HCT116 (cell line): Measurements from ENCODE around the gene MAGIX. TPM values are rescaled to one million over a fixed set of nuclear protein-coding genes. Genes with fewer than 3 reads are reported as not detected.

ENCODE experiments used
- ATAC-seq: fragments of 200-7000 bp; cut with Tn5 transposase; 2 replicates; pipeline ENCODE4 v1.9.1; 2020; ENCODE audit warnings: mild to moderate bottlenecking, moderate library complexity
- BruUV-seq: library from RNA; stranded (reverse); fragments of 400-500 nt; replicated peaks from 2 replicates; lab custom pipeline; 2021; lab: Mats Ljungman, UMichigan
- CTCF ChIA-PET: fragments of 300-600 bp; sonication (Branson Sonifier 250); formaldehyde crosslinking; loops from one replicate; lab custom pipeline; 2021; ENCODE audit warnings: antibody characterized with exemption; lab: Charles Lee
- POLR2A ChIA-PET: fragments of 300-600, 350-600 bp; sonication (Branson Sonifier 250); formaldehyde crosslinking; loops from one replicate; lab custom pipeline; 2021; ENCODE audit warnings: antibody characterized with exemption; lab: Charles Lee
- RAD21 ChIA-PET, 2 experiments: fragments of 300-600 bp; sonication (Branson Sonifier 250); formaldehyde crosslinking; loops; one replicate each; lab custom pipeline; 2023; ENCODE audit warnings: low total read pairs in 2 of 2; ENCODE audit not compliant: uncharacterized antibody in 2 of 2, unreplicated experiment in 2 of 2, low non-redundant PET in 1 of 2; lab: Charles Lee
- DNase-seq: peaks from one replicate; pipeline ENCODE4 v3.0.0-alpha.2; 2010; ENCODE audit warnings: low read depth, low spot score
- H2AFZ ChIP-seq: fragments of 200-600 bp; shearing (Covaris generic), sonication (generic); 2 replicates; pipeline ENCODE4 v1.6.1; 2017; ENCODE audit warnings: low read depth, mixed run types, mixed read lengths, antibody characterized with exemption, low read length; ENCODE audit not compliant: poor library complexity, severe bottlenecking
- H3K27ac ChIP-seq: 2 replicates; pipeline ENCODE4 v1.5.1; 2012; ENCODE audit warnings: low read depth, low read length
- H3K27me3 ChIP-seq: fragments of 200-600 bp; sonication (generic); 2 replicates; pipeline ENCODE4 v1.6.1; 2016; ENCODE audit warnings: mixed run types, low read length, mixed read lengths; ENCODE audit not compliant: insufficient read depth
- H3K36me3 ChIP-seq, 2 experiments: fragments of 200-500 bp in 1 of 2; fragments of 200-600 bp in 1 of 2; sonication (Bioruptor generic) in 1 of 2; sonication (generic) in 1 of 2; 2 replicates each; pipeline versions ENCODE4 v1.5.1 to v1.6.1; 2014 to 2016; ENCODE audit warnings: low read length in 2 of 2, inconsistent platforms in 1 of 2, mixed read lengths in 1 of 2, mixed run types in 1 of 2; ENCODE audit not compliant: insufficient read depth in 2 of 2, control insufficient read depth in 1 of 2
- H3K4me1 ChIP-seq, 2 experiments: fragments of 200-600 bp in 1 of 2; sonication (generic) in 1 of 2; 2 replicates each; pipeline versions ENCODE4 v1.5.1 to v1.6.1; 2012 to 2017; ENCODE audit warnings: low read length in 2 of 2, inconsistent platforms in 1 of 2, mild to moderate bottlenecking in 1 of 2, mixed read lengths in 1 of 2, mixed run types in 1 of 2, moderate library complexity in 1 of 2; ENCODE audit not compliant: insufficient read depth in 2 of 2, control insufficient read depth in 1 of 2
- H3K4me2 ChIP-seq: fragments of 200-600 bp; sonication (generic); 2 replicates; pipeline ENCODE4 v1.6.1; 2017; ENCODE audit warnings: mixed run types, low read length, mixed read lengths
- H3K4me3 ChIP-seq, 2 experiments: fragments of 200-600 bp in 1 of 2; sonication (generic) in 1 of 2; replicated peaks in 1 of 2; 2 replicates each; pipeline ENCODE4 v1.5.1; 2011 to 2016; ENCODE audit warnings: low read length in 2 of 2, control low read depth in 1 of 2, low read depth in 1 of 2, mild to moderate bottlenecking in 1 of 2, mixed read lengths in 1 of 2, mixed run types in 1 of 2
- H3K79me2 ChIP-seq: fragments of 200-600 bp; sonication (generic); 2 replicates; pipeline ENCODE4 v1.6.1; 2017; ENCODE audit warnings: mild to moderate bottlenecking, mixed run types, low read length, moderate library complexity, mixed read lengths; ENCODE audit not compliant: insufficient read depth
- H3K9ac ChIP-seq: fragments of 200-600 bp; sonication (generic); 2 replicates; pipeline ENCODE4 v1.6.1; 2016; ENCODE audit warnings: low read length, mixed read lengths
- H3K9me2 ChIP-seq: fragments of 200-600 bp; sonication (generic), shearing (Covaris generic); 2 replicates; pipeline ENCODE4 v1.6.1; 2017; ENCODE audit warnings: mixed run types, mild to moderate bottlenecking, moderate library complexity; ENCODE audit not compliant: insufficient read depth
- H3K9me3 ChIP-seq, 2 experiments: fragments of 200-500 bp in 1 of 2; fragments of 200-600 bp in 1 of 2; sonication (Bioruptor generic) in 1 of 2; sonication (generic) in 1 of 2; 2 replicates each; pipeline ENCODE4 v1.6.1; 2014 to 2017; ENCODE audit warnings: low read length in 2 of 2, mixed read lengths in 2 of 2, inconsistent platforms in 1 of 2, low read depth in 1 of 2, mild to moderate bottlenecking in 1 of 2, mixed run types in 1 of 2, moderate library complexity in 1 of 2; ENCODE audit not compliant: control insufficient read depth in 1 of 2, insufficient read depth in 1 of 2
- H4K20me1 ChIP-seq: fragments of 200-600 bp; sonication (generic), shearing (Covaris generic); 2 replicates; pipeline ENCODE4 v1.6.1; 2017; ENCODE audit warnings: mixed run types, mild to moderate bottlenecking, moderate library complexity; ENCODE audit not compliant: insufficient read depth
- CBX3 ChIP-seq: IDR thresholded peaks from 2 replicates; pipeline ENCODE4 v1.6.1; 2012; ENCODE audit warnings: low read depth
- CEBPB ChIP-seq: IDR thresholded peaks from 2 replicates; pipeline ENCODE4 v1.6.1; 2012; ENCODE audit warnings: low read depth
- EGR1 ChIP-seq: IDR thresholded peaks from 2 replicates; pipeline ENCODE4 v1.6.1; 2012; ENCODE audit warnings: low read depth
- ELF1 ChIP-seq: IDR thresholded peaks from 2 replicates; pipeline ENCODE4 v1.6.1; 2012; ENCODE audit warnings: low read depth, borderline replicate concordance
- EZH2 ChIP-seq: fragments of 200-600 bp; sonication (generic); IDR thresholded peaks from 2 replicates; pipeline ENCODE4 v1.6.1; 2017; ENCODE audit warnings: antibody characterized with exemption, mixed run types
- EZH2phosphoT487 ChIP-seq: fragments of 200-600 bp; IDR thresholded peaks from 2 replicates; pipeline ENCODE4 v1.6.1; 2018; ENCODE audit warnings: antibody characterized with exemption, borderline replicate concordance
- JUND ChIP-seq: IDR thresholded peaks from 2 replicates; pipeline ENCODE4 v1.6.1; 2012
- POLR2A ChIP-seq: IDR thresholded peaks from 2 replicates; pipeline ENCODE4 v1.7.0; 2011; ENCODE audit warnings: borderline replicate concordance; ENCODE audit not compliant: insufficient read depth, insufficient read length; ENCODE audit errors: extremely low read depth
- POLR2AphosphoS5 ChIP-seq: IDR thresholded peaks from 2 replicates; pipeline ENCODE4 v1.6.1; 2011; ENCODE audit warnings: mild to moderate bottlenecking, low read depth, low read length, moderate library complexity
- RAD21 ChIP-seq: IDR thresholded peaks from 2 replicates; pipeline ENCODE4 v1.6.1; 2012; ENCODE audit warnings: low read depth, mild to moderate bottlenecking
- SIN3A ChIP-seq: IDR thresholded peaks from 2 replicates; pipeline ENCODE4 v1.6.1; 2012; ENCODE audit warnings: low read depth
- SP1 ChIP-seq: IDR thresholded peaks from 2 replicates; pipeline ENCODE4 v1.6.1; 2012; ENCODE audit warnings: low read depth
- SRF ChIP-seq: IDR thresholded peaks from 2 replicates; pipeline ENCODE4 v1.6.1; 2012; ENCODE audit warnings: low read depth
- TCF7L2 ChIP-seq: IDR thresholded peaks from 2 replicates; pipeline ENCODE4 v1.7.0; 2011; ENCODE audit warnings: borderline replicate concordance, inconsistent platforms; ENCODE audit not compliant: insufficient read depth, insufficient read length; ENCODE audit errors: extremely low read depth
- ZNF274 ChIP-seq: fragments of 200-500 bp; sonication (Bioruptor generic); IDR thresholded peaks from 2 replicates; pipeline ENCODE4 v1.6.1; 2014; ENCODE audit warnings: mild to moderate bottlenecking, low read depth, low read length, inconsistent platforms
- intact Hi-C: fragments of 100-400 bp; cut with micrococcal nuclease; formaldehyde crosslinking; loops from 2 replicates; pipeline ENCODE4 v1.10.0; 2022
- total RNA-seq: library from RNA; stranded (reverse); gene quantifications from one replicate; pipeline ENCODE4 v1.2.1, GENCODE V29; 2021; ENCODE audit not compliant: unreplicated experiment
- TF ChIP-seq, protein P1 (sequence below): IDR thresholded peaks from 2 replicates; pipeline ENCODE4 v1.6.1; 2012; ENCODE audit warnings: low read depth
- TF ChIP-seq, protein P2 (sequence below): IDR thresholded peaks from 2 replicates; pipeline ENCODE4 v1.6.1; 2011; ENCODE audit warnings: mild to moderate bottlenecking, low read length, moderate library complexity; ENCODE audit not compliant: insufficient replicate concordance; ENCODE audit errors: extremely low read depth
- TF ChIP-seq, protein P3 (sequence below): IDR thresholded peaks from 2 replicates; pipeline ENCODE4 v1.6.1; 2012
- TF ChIP-seq, protein P4 (sequence below), 3 experiments: fragments of 200-600 bp in 1 of 3; sonication (generic) in 1 of 3; IDR thresholded peaks in 2 of 3; conservative IDR thresholded peaks in 1 of 3; 2 replicates each; pipeline ENCODE4 v1.5.1; 2012 to 2017; ENCODE audit warnings: low read depth in 2 of 3, low read length in 2 of 3, antibody characterized with exemption in 1 of 3, borderline replicate concordance in 1 of 3, control low read depth in 1 of 3, mild to moderate bottlenecking in 1 of 3, mixed read lengths in 1 of 3, mixed run types in 1 of 3, moderate library complexity in 1 of 3; ENCODE audit not compliant: insufficient read depth in 1 of 3
- TF ChIP-seq, protein P5 (sequence below): IDR thresholded peaks from 2 replicates; pipeline ENCODE4 v1.6.1; 2012

MAGIX gene
- total RNA-seq, 1 experiment from 2014 or later = 2.6 TPM

DNA sequence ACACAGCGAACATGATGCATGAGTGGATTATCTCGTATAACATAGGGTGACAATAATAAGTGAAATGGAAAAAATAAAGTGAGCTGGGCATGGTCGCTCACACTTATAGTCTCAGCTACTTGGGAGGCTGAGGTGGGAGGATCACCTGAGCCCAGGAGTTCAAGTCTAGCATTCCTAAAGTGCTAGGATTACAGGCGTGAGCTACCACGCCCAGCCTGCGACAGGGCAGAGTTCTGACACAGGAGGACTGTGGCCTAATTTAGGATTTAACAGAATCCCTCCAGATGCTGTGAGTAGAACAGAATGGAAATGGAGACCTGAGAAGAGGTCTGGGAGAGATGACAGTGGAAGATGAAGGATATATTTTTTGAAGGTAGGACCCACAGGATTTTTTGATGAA lies 27.0 kb downstream of the MAGIX start:
- CTCF ChIA-PET = interaction anchor here (1.1 to 1.2 kb wide), 2 partner anchors 23 to 83 kb away, joined by 3 read pairs; no protein-coding TSS in a partner anchor
- POLR2A ChIA-PET = interaction anchor here (2.5 kb wide), 1 partner anchor 22 kb away, joined by 21 read pairs; no protein-coding TSS in a partner anchor
- Histone ChIP-seq H3K27ac (peak overlapping the region; percentile 64), H3K79me2 (peaks cover 14% of the 10 kb centered on the region; the same call in 1 of the 2 replicates), H4K20me1 (no peaks in the 10 kb centered on the region), H3K4me3 (peak overlapping the region; percentile 50 to 55), H3K36me3 (no peaks in the 10 kb centered on the region), H3K4me1 (peaks cover 14 to 36% of the 10 kb centered on the region in 2 experiments), H3K9me2 (no peaks in the 10 kb centered on the region), H2AFZ (no peak overlapping the region), H3K9me3 (no peaks in the 10 kb centered on the region), H3K9ac (peak overlapping the region; percentile 62), H3K4me2 (peak overlapping the region; percentile 78), H3K27me3 (no peaks in the 10 kb centered on the region)
- TF ChIP-seq, protein P1, sequence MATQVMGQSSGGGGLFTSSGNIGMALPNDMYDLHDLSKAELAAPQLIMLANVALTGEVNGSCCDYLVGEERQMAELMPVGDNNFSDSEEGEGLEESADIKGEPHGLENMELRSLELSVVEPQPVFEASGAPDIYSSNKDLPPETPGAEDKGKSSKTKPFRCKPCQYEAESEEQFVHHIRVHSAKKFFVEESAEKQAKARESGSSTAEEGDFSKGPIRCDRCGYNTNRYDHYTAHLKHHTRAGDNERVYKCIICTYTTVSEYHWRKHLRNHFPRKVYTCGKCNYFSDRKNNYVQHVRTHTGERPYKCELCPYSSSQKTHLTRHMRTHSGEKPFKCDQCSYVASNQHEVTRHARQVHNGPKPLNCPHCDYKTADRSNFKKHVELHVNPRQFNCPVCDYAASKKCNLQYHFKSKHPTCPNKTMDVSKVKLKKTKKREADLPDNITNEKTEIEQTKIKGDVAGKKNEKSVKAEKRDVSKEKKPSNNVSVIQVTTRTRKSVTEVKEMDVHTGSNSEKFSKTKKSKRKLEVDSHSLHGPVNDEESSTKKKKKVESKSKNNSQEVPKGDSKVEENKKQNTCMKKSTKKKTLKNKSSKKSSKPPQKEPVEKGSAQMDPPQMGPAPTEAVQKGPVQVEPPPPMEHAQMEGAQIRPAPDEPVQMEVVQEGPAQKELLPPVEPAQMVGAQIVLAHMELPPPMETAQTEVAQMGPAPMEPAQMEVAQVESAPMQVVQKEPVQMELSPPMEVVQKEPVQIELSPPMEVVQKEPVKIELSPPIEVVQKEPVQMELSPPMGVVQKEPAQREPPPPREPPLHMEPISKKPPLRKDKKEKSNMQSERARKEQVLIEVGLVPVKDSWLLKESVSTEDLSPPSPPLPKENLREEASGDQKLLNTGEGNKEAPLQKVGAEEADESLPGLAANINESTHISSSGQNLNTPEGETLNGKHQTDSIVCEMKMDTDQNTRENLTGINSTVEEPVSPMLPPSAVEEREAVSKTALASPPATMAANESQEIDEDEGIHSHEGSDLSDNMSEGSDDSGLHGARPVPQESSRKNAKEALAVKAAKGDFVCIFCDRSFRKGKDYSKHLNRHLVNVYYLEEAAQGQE = no peak
- TF ChIP-seq EGR1 = no peak
- TF ChIP-seq, protein P2, sequence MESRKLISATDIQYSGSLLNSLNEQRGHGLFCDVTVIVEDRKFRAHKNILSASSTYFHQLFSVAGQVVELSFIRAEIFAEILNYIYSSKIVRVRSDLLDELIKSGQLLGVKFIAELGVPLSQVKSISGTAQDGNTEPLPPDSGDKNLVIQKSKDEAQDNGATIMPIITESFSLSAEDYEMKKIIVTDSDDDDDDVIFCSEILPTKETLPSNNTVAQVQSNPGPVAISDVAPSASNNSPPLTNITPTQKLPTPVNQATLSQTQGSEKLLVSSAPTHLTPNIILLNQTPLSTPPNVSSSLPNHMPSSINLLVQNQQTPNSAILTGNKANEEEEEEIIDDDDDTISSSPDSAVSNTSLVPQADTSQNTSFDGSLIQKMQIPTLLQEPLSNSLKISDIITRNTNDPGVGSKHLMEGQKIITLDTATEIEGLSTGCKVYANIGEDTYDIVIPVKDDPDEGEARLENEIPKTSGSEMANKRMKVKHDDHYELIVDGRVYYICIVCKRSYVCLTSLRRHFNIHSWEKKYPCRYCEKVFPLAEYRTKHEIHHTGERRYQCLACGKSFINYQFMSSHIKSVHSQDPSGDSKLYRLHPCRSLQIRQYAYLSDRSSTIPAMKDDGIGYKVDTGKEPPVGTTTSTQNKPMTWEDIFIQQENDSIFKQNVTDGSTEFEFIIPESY = no peak
- no peak for TF ChIP-seq EZH2
- TF ChIP-seq SRF = no peak
- TF ChIP-seq ELF1 = no peak
- TF ChIP-seq, protein P3, sequence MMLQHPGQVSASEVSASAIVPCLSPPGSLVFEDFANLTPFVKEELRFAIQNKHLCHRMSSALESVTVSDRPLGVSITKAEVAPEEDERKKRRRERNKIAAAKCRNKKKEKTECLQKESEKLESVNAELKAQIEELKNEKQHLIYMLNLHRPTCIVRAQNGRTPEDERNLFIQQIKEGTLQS = no peak
- no peak for TF ChIP-seq SP1
- TF ChIP-seq, protein P4, sequence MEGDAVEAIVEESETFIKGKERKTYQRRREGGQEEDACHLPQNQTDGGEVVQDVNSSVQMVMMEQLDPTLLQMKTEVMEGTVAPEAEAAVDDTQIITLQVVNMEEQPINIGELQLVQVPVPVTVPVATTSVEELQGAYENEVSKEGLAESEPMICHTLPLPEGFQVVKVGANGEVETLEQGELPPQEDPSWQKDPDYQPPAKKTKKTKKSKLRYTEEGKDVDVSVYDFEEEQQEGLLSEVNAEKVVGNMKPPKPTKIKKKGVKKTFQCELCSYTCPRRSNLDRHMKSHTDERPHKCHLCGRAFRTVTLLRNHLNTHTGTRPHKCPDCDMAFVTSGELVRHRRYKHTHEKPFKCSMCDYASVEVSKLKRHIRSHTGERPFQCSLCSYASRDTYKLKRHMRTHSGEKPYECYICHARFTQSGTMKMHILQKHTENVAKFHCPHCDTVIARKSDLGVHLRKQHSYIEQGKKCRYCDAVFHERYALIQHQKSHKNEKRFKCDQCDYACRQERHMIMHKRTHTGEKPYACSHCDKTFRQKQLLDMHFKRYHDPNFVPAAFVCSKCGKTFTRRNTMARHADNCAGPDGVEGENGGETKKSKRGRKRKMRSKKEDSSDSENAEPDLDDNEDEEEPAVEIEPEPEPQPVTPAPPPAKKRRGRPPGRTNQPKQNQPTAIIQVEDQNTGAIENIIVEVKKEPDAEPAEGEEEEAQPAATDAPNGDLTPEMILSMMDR (IDR thresholded peaks at IDR 0.05 in 2 of 3, conservative IDR thresholded peaks at IDR 0.05 in 1 of 3; ENCODE audit: borderline replicate concordance in 1 of 3, insufficient read depth in 1 of 3, low read depth in 2 of 3, low read length in 2 of 3) = no peak
- no peak for TF ChIP-seq CBX3
- no peak for TF ChIP-seq EZH2phosphoT487
- TF ChIP-seq, protein P5, sequence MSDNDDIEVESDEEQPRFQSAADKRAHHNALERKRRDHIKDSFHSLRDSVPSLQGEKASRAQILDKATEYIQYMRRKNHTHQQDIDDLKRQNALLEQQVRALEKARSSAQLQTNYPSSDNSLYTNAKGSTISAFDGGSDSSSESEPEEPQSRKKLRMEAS = no peak
- TF ChIP-seq CEBPB = no peak
- no peak for TF ChIP-seq POLR2A
- TF ChIP-seq JUND = no peak
- TF ChIP-seq SIN3A = no peak
- TF ChIP-seq ZNF274 = no peak
- TF ChIP-seq POLR2AphosphoS5 = no peak
- TF ChIP-seq TCF7L2 = no peak
- no peak for TF ChIP-seq RAD21
- DNase-seq = no peak
- ATAC-seq = no peak
- intact Hi-C loops = loop anchor here (2.0 to 10.0 kb wide), 3 partner anchors 79 to 645 kb away; partner anchors contain the start of gene PPP1R3F
- no TSS peak for BruUV-seq
- RAD21 ChIA-PET = no interaction called here
